HEK293T (cell line): ENCODE measurements around the gene METTL26.

ENCODE experiments used
- ARNT ChIP-seq: fragments of 450-650 bp; IDR thresholded peaks from 2 replicates; pipeline ENCODE4 v1.6.1; 2017; ENCODE audit warnings: mild to moderate bottlenecking
- FOXA1 ChIP-seq: fragments of 450-650 bp; IDR thresholded peaks from 2 replicates; pipeline ENCODE4 v1.6.1; 2016; ENCODE audit warnings: mild to moderate bottlenecking
- FOXK2 ChIP-seq: fragments of 450-650 bp; IDR thresholded peaks from 2 replicates; pipeline ENCODE4 v1.6.1; 2016; ENCODE audit warnings: mild to moderate bottlenecking
- FOXM1 ChIP-seq: fragments of 450-650 bp; IDR thresholded peaks from 2 replicates; pipeline ENCODE4 v1.6.1; 2017; ENCODE audit warnings: mild to moderate bottlenecking, borderline replicate concordance
- LEF1 ChIP-seq: fragments of 450-650 bp; IDR thresholded peaks from 2 replicates; pipeline ENCODE4 v1.6.1; 2017; ENCODE audit warnings: mild to moderate bottlenecking, borderline replicate concordance
- SP1 ChIP-seq: fragments of 450-650 bp; IDR thresholded peaks from 2 replicates; pipeline ENCODE4 v1.6.1; 2017
- SUZ12 ChIP-seq: fragments of 450-650 bp; IDR thresholded peaks from 2 replicates; pipeline ENCODE4 v1.6.1; 2016; ENCODE audit warnings: mild to moderate bottlenecking
- TF ChIP-seq, protein P1 (sequence below): fragments of 450-650 bp; IDR thresholded peaks from 2 replicates; pipeline ENCODE4 v1.6.1; 2016

DNA sequence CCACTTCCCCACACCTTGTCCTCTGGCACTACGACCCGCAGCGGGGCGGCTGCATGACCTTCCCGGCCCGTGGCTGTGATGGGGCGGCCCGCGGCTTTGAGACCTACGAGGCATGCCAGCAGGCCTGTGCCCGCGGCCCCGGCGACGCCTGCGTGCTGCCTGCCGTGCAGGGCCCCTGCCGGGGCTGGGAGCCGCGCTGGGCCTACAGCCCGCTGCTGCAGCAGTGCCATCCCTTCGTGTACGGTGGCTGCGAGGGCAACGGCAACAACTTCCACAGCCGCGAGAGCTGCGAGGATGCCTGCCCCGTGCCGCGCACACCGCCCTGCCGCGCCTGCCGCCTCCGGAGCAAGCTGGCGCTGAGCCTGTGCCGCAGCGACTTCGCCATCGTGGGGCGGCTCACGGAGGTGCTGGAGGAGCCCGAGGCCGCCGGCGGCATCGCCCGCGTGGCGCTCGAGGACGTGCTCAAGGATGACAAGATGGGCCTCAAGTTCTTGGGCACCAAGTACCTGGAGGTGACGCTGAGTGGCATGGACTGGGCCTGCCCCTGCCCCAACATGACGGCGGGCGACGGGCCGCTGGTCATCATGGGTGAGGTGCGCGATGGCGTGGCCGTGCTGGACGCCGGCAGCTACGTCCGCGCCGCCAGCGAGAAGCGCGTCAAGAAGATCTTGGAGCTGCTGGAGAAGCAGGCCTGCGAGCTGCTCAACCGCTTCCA is 2.6 kb downstream of the METTL26 start:
- no peak for TF ChIP-seq SP1
- no peak for TF ChIP-seq FOXM1
- TF ChIP-seq, protein P1, sequence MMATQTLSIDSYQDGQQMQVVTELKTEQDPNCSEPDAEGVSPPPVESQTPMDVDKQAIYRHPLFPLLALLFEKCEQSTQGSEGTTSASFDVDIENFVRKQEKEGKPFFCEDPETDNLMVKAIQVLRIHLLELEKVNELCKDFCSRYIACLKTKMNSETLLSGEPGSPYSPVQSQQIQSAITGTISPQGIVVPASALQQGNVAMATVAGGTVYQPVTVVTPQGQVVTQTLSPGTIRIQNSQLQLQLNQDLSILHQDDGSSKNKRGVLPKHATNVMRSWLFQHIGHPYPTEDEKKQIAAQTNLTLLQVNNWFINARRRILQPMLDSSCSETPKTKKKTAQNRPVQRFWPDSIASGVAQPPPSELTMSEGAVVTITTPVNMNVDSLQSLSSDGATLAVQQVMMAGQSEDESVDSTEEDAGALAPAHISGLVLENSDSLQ: no peak
- no peak for TF ChIP-seq FOXK2
- no peak for TF ChIP-seq SUZ12
- no peak for TF ChIP-seq FOXA1
- TF ChIP-seq ARNT: no peak
- TF ChIP-seq LEF1: no peak
